HS-27A (cell line): ENCODE measurements around the gene SRPK1.
A peak's percentile ranks its signal among the peaks of the same experiment; 100 is the strongest.
"Not testable (repeated sequence)": the region's sequence is repeated elsewhere in the genome, so short reads cannot be mapped to it uniquely, and the experiment has no call there.

Experiments used
- DNase-seq: peaks from one replicate; pipeline ENCODE4 v3.0.0-alpha.2; 2012; ENCODE audit warnings: low read depth, missing footprints

The SRPK1 gene

GRCh38 chr6:35920793-35921732 is at the start of gene SRPK1:
SRPK1 (minus strand) TSS chr6:35921098; CDS start chr6:35921056, 42 bp downstream.
- DNase-seq, result peak; percentile 62

- no peak for DNase-seq
Observed at GRCh38 chr6:35970181-35970580, 49.3 kb upstream of the SRPK1 start.

- no peak for DNase-seq
Observed at GRCh38 chr6:35969646-35970045, 48.7 kb upstream of the SRPK1 start.

- no peak for DNase-seq
Observed at GRCh38 chr6:35968821-35969220, 47.9 kb upstream of the SRPK1 start.

GRCh38 chr6:35967076-35967774 is 46.3 kb upstream of the SRPK1 start:
- no peak for DNase-seq

GRCh38 chr6:35962779-35963560 is 42.1 kb upstream of the SRPK1 start:
- no peak for DNase-seq

- DNase-seq, result no peak
Observed at GRCh38 chr6:35960187-35960586, 39.3 kb upstream of the SRPK1 start.

GRCh38 chr6:35955970-35956369 is 35.1 kb upstream of the SRPK1 start:
- no peak for DNase-seq

- no peak for DNase-seq
Observed at GRCh38 chr6:35955521-35955920, 34.6 kb upstream of the SRPK1 start.

- DNase-seq, result no peak
Observed at GRCh38 chr6:35955071-35955470, 34.2 kb upstream of the SRPK1 start.

- no peak for DNase-seq
Observed at GRCh38 chr6:35954333-35954732, 33.4 kb upstream of the SRPK1 start.

GRCh38 chr6:35948725-35949124 is 27.8 kb upstream of the SRPK1 start:
- DNase-seq, result no peak

GRCh38 chr6:35945650-35946025 is 24.7 kb upstream of the SRPK1 start:
- DNase-seq, result no peak

GRCh38 chr6:35943390-35943789 is 22.5 kb upstream of the SRPK1 start:
- no peak for DNase-seq

GRCh38 chr6:35942355-35942754 is 21.5 kb upstream of the SRPK1 start:
- no peak for DNase-seq

GRCh38 chr6:35941170-35941569 is 20.3 kb upstream of the SRPK1 start:
- DNase-seq, result not testable (repeated sequence)

- not testable (repeated sequence) for DNase-seq
Observed at GRCh38 chr6:35940014-35940413, 19.1 kb upstream of the SRPK1 start.

GRCh38 chr6:35939259-35939658 is 18.4 kb upstream of the SRPK1 start:
- DNase-seq, result not testable (repeated sequence)

GRCh38 chr6:35936681-35937359 is 15.9 kb upstream of the SRPK1 start:
- no peak for DNase-seq

- DNase-seq, result no peak
Observed at GRCh38 chr6:35935469-35935868, 14.6 kb upstream of the SRPK1 start.

GRCh38 chr6:35933844-35934243 is 12.9 kb upstream of the SRPK1 start:
- no peak for DNase-seq

- DNase-seq, result not testable (repeated sequence)
Observed at GRCh38 chr6:35931873-35932272, 11.0 kb upstream of the SRPK1 start.
